Right atrium auricular region (tissue), 2 donors: Measurements from ENCODE around the gene ADAT2. TPM values are rescaled to one million over a fixed set of nuclear protein-coding genes. Genes with fewer than 3 reads are reported as not detected.

Experiments
- DNase-seq: peaks from one replicate; pipeline ENCODE4 v3.0.0-alpha.2; 2019; ENCODE audit warnings: low spot score
- H3K27ac ChIP-seq, 2 donors: fragments of 200-600 bp; sonication (generic); 1 replicate in 1 of 2; 2 replicates in 1 of 2; pipeline ENCODE4 v1.5.1; 2016 to 2019
- H3K27me3 ChIP-seq, 2 donors: fragments of 200-600 bp; sonication (generic); one replicate each; pipeline versions ENCODE4 v1.5.1 to v1.6.0; 2017 to 2019
- H3K36me3 ChIP-seq: fragments of 200-600 bp; sonication (generic); one replicate; pipeline ENCODE4 v1.5.1; 2016
- H3K4me1 ChIP-seq, 2 donors: fragments of 200-600 bp; sonication (generic); one replicate each; pipeline versions ENCODE4 v1.5.1 to v1.6.0; 2017 to 2019
- H3K4me3 ChIP-seq, 2 donors: fragments of 200-600 bp; sonication (generic); 1 replicate in 1 of 2; 2 replicates in 1 of 2; pipeline ENCODE4 v1.5.1; 2017 to 2019; ENCODE audit warnings: mild to moderate bottlenecking in 1 of 2, moderate library complexity in 1 of 2
- H3K9me3 ChIP-seq, 2 donors: fragments of 200-600 bp; sonication (generic); one replicate each; pipeline ENCODE4 v1.5.1; 2019
- CTCF ChIP-seq, 2 donors: fragments of 200-600 bp; sonication (generic); IDR thresholded peaks; one replicate each; pipeline ENCODE4 v1.5.1; 2019; ENCODE audit warnings: antibody characterized with exemption in 2 of 2
- total RNA-seq, 2 donors: library from RNA; depleted of rRNA; stranded (reverse); fragments of >200 nt; gene quantifications; one replicate each; pipeline ENCODE4 v1.1.0, GENCODE V29; 2016

The ADAT2 gene
- total RNA-seq, 2 donors from 2014 or later, result 1.0 to 2.2 TPM

DNA sequence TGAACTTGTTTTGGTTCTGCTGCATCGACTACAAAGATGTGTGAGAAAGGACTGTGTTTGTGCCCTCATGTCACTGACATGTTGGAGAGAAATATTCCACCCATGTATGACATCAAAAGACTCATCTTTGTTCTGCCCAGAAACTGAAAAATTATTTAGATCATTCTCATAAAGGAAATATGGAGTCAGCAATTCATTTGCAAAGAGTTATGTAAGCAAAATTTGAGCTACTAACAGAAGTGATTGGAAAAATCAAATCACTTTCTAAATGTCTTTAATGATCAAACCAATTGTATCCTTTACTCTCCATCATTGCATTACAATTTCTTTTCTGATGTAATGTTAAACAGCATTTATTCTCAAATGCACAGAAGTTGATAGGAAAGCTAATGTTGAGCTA, 19.3 kb downstream of the ADAT2 start:
- TF ChIP-seq CTCF (IDR thresholded peaks at IDR 0.05), result no peak
- no peaks in the 10 kb centered on the region for H3K9me3 ChIP-seq
- no peak overlapping the region for H3K4me3 ChIP-seq
- no peak overlapping the region for H3K27ac ChIP-seq
- no peaks in the 10 kb centered on the region for H3K36me3 ChIP-seq
- H3K27me3 ChIP-seq, result no peaks in the 10 kb centered on the region
- no peaks in the 10 kb centered on the region for H3K4me1 ChIP-seq
- no peak for DNase-seq

DNA sequence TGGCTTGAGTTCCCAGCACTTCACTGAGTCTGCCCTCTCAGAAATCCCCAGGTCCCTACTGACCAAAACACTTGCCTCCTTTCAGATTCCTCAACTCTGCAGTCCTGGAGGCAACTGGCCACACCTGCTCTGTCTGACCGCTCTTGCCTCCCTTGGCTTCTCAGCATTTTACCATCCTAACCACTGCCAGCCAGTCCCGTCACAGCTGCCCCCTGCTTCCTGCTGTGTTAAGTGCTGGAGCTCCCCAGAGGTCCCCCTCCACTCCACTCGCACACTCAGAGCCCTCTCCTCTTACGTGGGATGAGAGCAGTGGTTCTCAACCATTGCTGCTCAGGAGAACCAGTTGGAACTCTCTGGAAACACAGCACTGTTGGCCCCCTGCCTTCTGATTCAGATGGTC, 20.5 kb downstream of the ADAT2 start:
- DNase-seq, result no peak
- Histone ChIP-seq H3K27ac (no peak overlapping the region), H3K9me3 (no peaks in the 10 kb centered on the region), H3K4me3 (no peak overlapping the region), H3K27me3 (no peaks in the 10 kb centered on the region), H3K4me1 (no peaks in the 10 kb centered on the region), H3K36me3 (no peaks in the 10 kb centered on the region)
- TF ChIP-seq CTCF (IDR thresholded peaks at IDR 0.05), result no peak

DNA sequence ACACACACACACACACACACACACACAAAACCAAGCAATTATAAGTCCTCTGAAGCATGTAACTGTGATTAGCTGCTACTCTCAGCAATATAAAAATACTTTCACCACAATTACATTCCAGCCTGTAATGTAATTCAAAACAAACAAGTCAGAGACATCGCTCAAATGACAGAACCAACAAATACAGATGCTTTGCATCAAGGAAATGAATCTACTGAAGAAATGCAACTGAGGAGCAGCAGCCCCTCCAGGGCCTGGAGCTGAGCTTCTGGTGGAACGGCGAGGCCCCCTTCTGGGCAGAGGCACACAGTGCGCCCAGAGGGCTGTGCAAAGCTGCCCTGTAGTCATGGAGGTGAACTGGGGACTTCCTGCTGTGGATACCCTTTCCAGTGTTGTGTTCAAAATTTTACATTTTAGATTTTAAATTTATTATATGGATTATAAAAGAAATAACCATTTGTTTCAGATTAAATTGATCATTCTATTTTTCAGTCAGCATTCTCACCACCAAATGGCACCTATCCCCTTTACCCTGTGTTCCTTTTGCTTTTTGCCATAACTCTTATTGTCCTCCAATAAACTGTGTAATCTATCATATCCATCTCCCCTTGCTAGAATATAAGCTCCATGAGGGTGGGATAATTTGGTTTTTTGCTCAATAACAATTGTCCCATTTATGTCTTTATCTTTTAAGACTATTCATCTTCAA, 23.2 kb downstream of the ADAT2 start:
- peak; percentile 82 to 94 for TF ChIP-seq CTCF (IDR thresholded peaks at IDR 0.05)
- DNase-seq, result peak; percentile 74
- Histone ChIP-seq H3K4me1 (no peaks in the 10 kb centered on the region), H3K9me3 (no peaks in the 10 kb centered on the region), H3K27ac (no peak overlapping the region), H3K4me3 (no peak overlapping the region), H3K36me3 (no peaks in the 10 kb centered on the region), H3K27me3 (no peaks in the 10 kb centered on the region)

GRCh38 chr6:143426026-143426425, 24.5 kb downstream of the ADAT2 start:
- Histone ChIP-seq H3K27me3 (no peaks in the 10 kb centered on the region), H3K4me3 (no peak overlapping the region)
- no peak for TF ChIP-seq CTCF (IDR thresholded peaks at IDR 0.05)

DNA sequence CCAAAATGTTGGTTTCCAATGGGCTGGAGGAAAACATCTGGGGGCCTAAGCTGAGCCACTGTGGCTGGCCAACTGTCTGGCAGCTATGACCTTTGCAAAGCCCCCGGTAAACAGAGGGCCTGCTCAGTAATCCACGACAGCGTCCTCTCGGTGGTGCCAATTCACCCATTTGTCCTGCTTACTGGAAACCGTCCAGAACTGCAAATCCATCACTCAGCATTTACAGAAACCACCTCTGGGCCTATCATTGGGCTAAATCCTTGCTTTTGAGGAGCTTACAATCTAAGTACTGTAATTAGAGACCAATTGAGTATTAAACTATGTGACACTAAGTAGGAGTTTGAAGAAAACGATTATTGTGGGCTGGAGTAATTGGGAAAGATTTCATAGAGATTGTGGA, 31.0 kb downstream of the ADAT2 start:
- H3K9me3 ChIP-seq, result no peaks in the 10 kb centered on the region
- no peaks in the 10 kb centered on the region for H3K27me3 ChIP-seq
- H3K4me1 ChIP-seq, result no peaks in the 10 kb centered on the region
- H3K36me3 ChIP-seq, result no peaks in the 10 kb centered on the region
- DNase-seq, result no peak
- no peak for TF ChIP-seq CTCF (IDR thresholded peaks at IDR 0.05)
- no peak overlapping the region for H3K4me3 ChIP-seq
- H3K27ac ChIP-seq, result no peak overlapping the region

More at GRCh38 chr6:143426026-143426425, 24.5 kb downstream of the ADAT2 start:
- Histone ChIP-seq H3K9me3 (no peaks in the 10 kb centered on the region), H3K4me1 (no peaks in the 10 kb centered on the region), H3K27ac (no peak overlapping the region), H3K36me3 (no peaks in the 10 kb centered on the region)
- no peak for DNase-seq

DNA sequence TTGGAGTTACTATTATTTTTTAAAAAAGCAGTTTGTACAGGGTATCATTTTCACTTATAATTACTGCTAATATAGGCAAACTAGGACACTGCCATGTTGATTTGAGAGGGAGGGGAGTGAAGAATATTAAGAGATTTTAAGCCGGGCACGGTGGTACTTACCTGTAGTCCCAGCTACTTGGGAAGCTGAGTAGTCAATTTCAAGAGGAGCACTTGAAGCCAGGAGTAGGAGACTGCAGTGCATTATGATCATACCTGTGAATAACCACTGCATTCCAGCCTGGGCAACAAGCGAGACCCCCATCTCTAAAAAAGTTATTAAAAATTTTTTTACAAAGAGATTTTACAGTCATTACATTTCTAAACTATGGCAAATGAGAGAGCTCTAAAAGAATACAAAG, 35.7 kb downstream of the ADAT2 start:
- Histone ChIP-seq H3K4me3 (no peak overlapping the region), H3K4me1 (no peaks in the 10 kb centered on the region), H3K36me3 (no peaks in the 10 kb centered on the region), H3K9me3 (no peaks in the 10 kb centered on the region), H3K27me3 (no peaks in the 10 kb centered on the region), H3K27ac (no peak overlapping the region)
- TF ChIP-seq CTCF (IDR thresholded peaks at IDR 0.05), result no peak
- no peak for DNase-seq
